ENCODE measurements around the gene TRAF1. TPM values are rescaled to one million over a fixed set of nuclear protein-coding genes. Genes with fewer than 3 reads are reported as not detected.

Gene TRAF1
- total RNA-seq, 1 experiment from 2014 or later, result 1.6 TPM

- Mint-ChIP-seq H3K4me1 (ENCODE audit: low read depth, unreplicated experiment) (peaks cover 15% of the 10 kb centered on the region), H3K27ac (ENCODE audit: unreplicated experiment) (no peak overlapping the region), H3K4me3 (ENCODE audit: low read depth, unreplicated experiment) (no peak overlapping the region), H3K27me3 (ENCODE audit: unreplicated experiment) (peaks cover 28% of the 10 kb centered on the region), H3K9me3 (ENCODE audit: low read depth, unreplicated experiment) (no peaks in the 10 kb centered on the region), H3K36me3 (ENCODE audit: insufficient read depth, unreplicated experiment) (no peaks in the 10 kb centered on the region)
- CTCF ChIA-PET, result no interaction called here
- intact Hi-C loops (cut with micrococcal nuclease; ENCODE audit: unreplicated experiment), result no loop called here
- TF ChIP-seq CTCF (IDR thresholded peaks at IDR 0.05; ENCODE audit: unreplicated experiment), result no peak
- no TSS peak for BruUV-seq (replicated peaks)
- no peak for DNase-seq
Observed at GRCh38 chr9:120890320-120891244, 36.0 kb downstream of the TRAF1 start.

GRCh38 chr9:120889606-120890271 lies 36.9 kb downstream of the TRAF1 start:
- no peaks in the 10 kb centered on the region for H3K36me3 Mint-ChIP-seq (ENCODE audit: insufficient read depth, unreplicated experiment)
- H3K27me3 Mint-ChIP-seq (ENCODE audit: unreplicated experiment), result peaks cover 30% of the 10 kb centered on the region
- H3K4me1 Mint-ChIP-seq (ENCODE audit: low read depth, unreplicated experiment), result peaks cover 15% of the 10 kb centered on the region
- TF ChIP-seq CTCF (IDR thresholded peaks at IDR 0.05; ENCODE audit: unreplicated experiment), result no peak
- H3K9me3 Mint-ChIP-seq (ENCODE audit: low read depth, unreplicated experiment), result no peaks in the 10 kb centered on the region
- intact Hi-C loops (cut with micrococcal nuclease; ENCODE audit: unreplicated experiment), result no loop called here
- CTCF ChIA-PET, result no interaction called here
- H3K4me3 Mint-ChIP-seq (ENCODE audit: low read depth, unreplicated experiment), result no peak overlapping the region
- no peak overlapping the region for H3K27ac Mint-ChIP-seq (ENCODE audit: unreplicated experiment)
- BruUV-seq (replicated peaks), result no TSS peak
- no peak for DNase-seq

- Mint-ChIP-seq H3K9me3 (ENCODE audit: low read depth, unreplicated experiment) (no peaks in the 10 kb centered on the region), H3K4me1 (ENCODE audit: low read depth, unreplicated experiment) (peaks cover 14% of the 10 kb centered on the region), H3K4me3 (ENCODE audit: low read depth, unreplicated experiment) (no peak overlapping the region), H3K27me3 (ENCODE audit: unreplicated experiment) (peaks cover 27% of the 10 kb centered on the region), H3K36me3 (ENCODE audit: insufficient read depth, unreplicated experiment) (no peaks in the 10 kb centered on the region), H3K27ac (ENCODE audit: unreplicated experiment) (no peak overlapping the region)
- DNase-seq, result no peak
- CTCF ChIA-PET, result no interaction called here
- no TSS peak for BruUV-seq (replicated peaks)
- TF ChIP-seq CTCF (IDR thresholded peaks at IDR 0.05; ENCODE audit: unreplicated experiment), result no peak
- intact Hi-C loops (cut with micrococcal nuclease; ENCODE audit: unreplicated experiment), result no loop called here
Observed at GRCh38 chr9:120888626-120889025, 38.0 kb downstream of the TRAF1 start.

- BruUV-seq (replicated peaks), result no TSS peak
- CTCF ChIA-PET, result no interaction called here
- no peaks in the 10 kb centered on the region for H3K9me3 Mint-ChIP-seq (ENCODE audit: low read depth, unreplicated experiment)
- no peak overlapping the region for H3K4me3 Mint-ChIP-seq (ENCODE audit: low read depth, unreplicated experiment)
- H3K4me1 Mint-ChIP-seq (ENCODE audit: low read depth, unreplicated experiment), result peaks cover 6% of the 10 kb centered on the region
- H3K27ac Mint-ChIP-seq (ENCODE audit: unreplicated experiment), result no peak overlapping the region
- no peaks in the 10 kb centered on the region for H3K36me3 Mint-ChIP-seq (ENCODE audit: insufficient read depth, unreplicated experiment)
- no peak for TF ChIP-seq CTCF (IDR thresholded peaks at IDR 0.05; ENCODE audit: unreplicated experiment)
- no peak for DNase-seq
- intact Hi-C loops (cut with micrococcal nuclease; ENCODE audit: unreplicated experiment), result no loop called here
- peaks cover 11% of the 10 kb centered on the region for H3K27me3 Mint-ChIP-seq (ENCODE audit: unreplicated experiment)
Observed at GRCh38 chr9:120886490-120886967, 40.1 kb downstream of the TRAF1 start.

Data from Calu3 (cell line).